GM19468 (cell line): ENCODE results near the gene UGT1A8.

ENCODE experiments used
- ATAC-seq: cut with Tn5 transposase; IDR thresholded peaks from one replicate; pipeline ENCODE4 v1.9.1; 2021; ENCODE audit warnings: mild to moderate bottlenecking, moderate library complexity, moderate number of reproducible peaks; ENCODE audit not compliant: unreplicated experiment; ENCODE audit errors: extremely low read depth

UGT1A8 gene

GRCh38 chr2:233758141-233758540, 140.7 kb downstream of the UGT1A8 start:
- ATAC-seq: no peak

- no peak for ATAC-seq
These were observed 141.4 kb downstream of the UGT1A8 start for GRCh38 chr2:233758849-233759248.

GRCh38 chr2:233760043-233760442, 142.6 kb downstream of the UGT1A8 start, which contains the start of gene UGT1A1:
Gene UGT1A1 (plus strand): TSS chr2:233760270. CDS start chr2:233760288, 18 bp downstream.
- ATAC-seq: no peak

- no peak for ATAC-seq
These were observed 143.8 kb downstream of the UGT1A8 start for GRCh38 chr2:233761040-233761769.

- no peak for ATAC-seq
These were observed 146.8 kb downstream of the UGT1A8 start for GRCh38 chr2:233764264-233764663.

GRCh38 chr2:233764761-233765160, 147.3 kb downstream of the UGT1A8 start:
- ATAC-seq: no peak

- ATAC-seq: no peak
These were observed 149.0 kb downstream of the UGT1A8 start for GRCh38 chr2:233766416-233766815.

- ATAC-seq: no peak
These were observed 150.6 kb downstream of the UGT1A8 start for GRCh38 chr2:233768076-233768475.

GRCh38 chr2:233769260-233769659, 151.8 kb downstream of the UGT1A8 start:
- no peak for ATAC-seq

- no peak for ATAC-seq
These were observed 154.7 kb downstream of the UGT1A8 start for GRCh38 chr2:233772153-233772552.

- no peak for ATAC-seq
These were observed 155.2 kb downstream of the UGT1A8 start for GRCh38 chr2:233772583-233772982.

- ATAC-seq: no peak
These were observed 156.4 kb downstream of the UGT1A8 start for GRCh38 chr2:233773854-233774253.

- ATAC-seq: no peak
These were observed 158.0 kb downstream of the UGT1A8 start for GRCh38 chr2:233775414-233775813.

GRCh38 chr2:233778030-233778429, 160.6 kb downstream of the UGT1A8 start, which contains the start of gene MROH2A:
Gene MROH2A (plus strand): TSS chr2:233778330. CDS start chr2:233779359, 1,029 bp downstream.
- ATAC-seq: no peak

GRCh38 chr2:233779722-233780121, 162.3 kb downstream of the UGT1A8 start:
- no peak for ATAC-seq

- no peak for ATAC-seq
These were observed 163.3 kb downstream of the UGT1A8 start for GRCh38 chr2:233780771-233781170.

GRCh38 chr2:233789554-233789953, 172.1 kb downstream of the UGT1A8 start:
- no peak for ATAC-seq

GRCh38 chr2:233791151-233791882, 173.9 kb downstream of the UGT1A8 start:
- no peak for ATAC-seq

- ATAC-seq: no peak
These were observed 174.5 kb downstream of the UGT1A8 start for GRCh38 chr2:233791883-233792329.

- ATAC-seq: no peak
These were observed 175.3 kb downstream of the UGT1A8 start for GRCh38 chr2:233792720-233793119.

- no peak for ATAC-seq
These were observed 176.2 kb downstream of the UGT1A8 start for GRCh38 chr2:233793465-233794127.
